Measurements from ENCODE around the gene TEAD2. TPM values are rescaled to one million over a fixed set of nuclear protein-coding genes. Genes with fewer than 3 reads are reported as not detected.

TEAD2 gene
- total and polyA plus RNA-seq, 2 donors from 2014 or later = 15.7 to 30.2 TPM

- Histone ChIP-seq H3K36me3 (ENCODE audit: control insufficient read depth in 2 of 3, insufficient read depth in 3 of 3, low read length in 3 of 3) (no peaks in the 10 kb centered on the region), H3K27ac (ENCODE audit: low read depth in 2 of 2, low read length in 2 of 2) (no peak overlapping the region), H3K4me1 (ENCODE audit: control insufficient read depth in 2 of 3, insufficient read depth in 2 of 3, low read depth in 1 of 3, low read length in 3 of 3) (peaks cover 0 to 5% (median 0%) of the 10 kb centered on the region in 3 donors), H3K9me3 (ENCODE audit: control insufficient read depth in 2 of 3, insufficient read depth in 1 of 3, low read length in 3 of 3) (peaks cover 0 to 8% (median 0%) of the 10 kb centered on the region in 3 donors), H3K27me3 (ENCODE audit: control insufficient read depth, insufficient read depth, low read length) (no peaks in the 10 kb centered on the region), H3K9ac (ENCODE audit: low read length in 3 of 3) (no peak overlapping the region), H3K4me3 (ENCODE audit: low read length in 3 of 3) (no peak overlapping the region)
- DNase-seq (no peak), FAIRE-seq (no peak)
- intact Hi-C loops (cut with DNase I) = no loop called here
- no peak for TF ChIP-seq CTCF (IDR thresholded peaks at IDR 0.05; ENCODE audit: borderline replicate concordance, extremely low read depth, insufficient read depth)
Observed at GRCh38 chr19:49366110-49366509, 3.9 kb upstream of the TEAD2 start.

GRCh38 chr19:49364083-49364737 is 2.0 kb upstream of the TEAD2 start:
- TF ChIP-seq CTCF (IDR thresholded peaks at IDR 0.05; ENCODE audit: borderline replicate concordance, extremely low read depth, insufficient read depth) = no peak
- no peak overlapping the region for H3K27ac ChIP-seq (ENCODE audit: low read depth in 2 of 2, low read length in 2 of 2)

GRCh38 chr19:49363268-49364082 is 1.3 kb upstream of the TEAD2 start, which contains the start of gene DKKL1:
DKKL1 (plus strand) TSS chr19:49363877; CDS start chr19:49363999, 122 bp downstream.
- Histone ChIP-seq H3K36me3 (ENCODE audit: control insufficient read depth in 2 of 3, insufficient read depth in 3 of 3, low read length in 3 of 3) (no peaks in the 10 kb centered on the region), H3K27me3 (ENCODE audit: control insufficient read depth, insufficient read depth, low read length) (no peaks in the 10 kb centered on the region), H3K9ac (ENCODE audit: low read length in 3 of 3) (peak within 1 kb of the TSS; percentile 26 to 93 (median 32)), H3K4me3 (ENCODE audit: low read length in 3 of 3) (peak within 1 kb of the TSS; percentile 45 to 69 (median 68)), H3K27ac (ENCODE audit: low read depth in 2 of 2, low read length in 2 of 2) (peak within 1 kb of the TSS; percentile 65 to 94), H3K9me3 (ENCODE audit: control insufficient read depth in 2 of 3, insufficient read depth in 1 of 3, low read length in 3 of 3) (no peaks in the 10 kb centered on the region), H3K4me1 (ENCODE audit: control insufficient read depth in 2 of 3, insufficient read depth in 2 of 3, low read depth in 1 of 3, low read length in 3 of 3) (peaks cover 0 to 5% (median 0%) of the 10 kb centered on the region in 3 donors)
- TF ChIP-seq CTCF (IDR thresholded peaks at IDR 0.05; ENCODE audit: borderline replicate concordance, extremely low read depth, insufficient read depth) = no peak
- intact Hi-C loops (cut with DNase I) = no loop called here
- FAIRE-seq (peak; percentile 91), DNase-seq (peak; percentile 99 to 100 (median 100))

More at GRCh38 chr19:49364083-49364737, 2.0 kb upstream of the TEAD2 start:
- Histone ChIP-seq H3K9me3 (ENCODE audit: control insufficient read depth in 2 of 3, insufficient read depth in 1 of 3, low read length in 3 of 3) (peaks cover 0 to 4% (median 0%) of the 10 kb centered on the region in 3 donors), H3K4me3 (ENCODE audit: low read length in 3 of 3) (peak overlapping the region in 2 of 3 donors; percentile 34 to 68), H3K4me1 (ENCODE audit: control insufficient read depth in 2 of 3, insufficient read depth in 2 of 3, low read depth in 1 of 3, low read length in 3 of 3) (peaks cover 0 to 5% (median 0%) of the 10 kb centered on the region in 3 donors), H3K9ac (ENCODE audit: low read length in 3 of 3) (no peak overlapping the region), H3K27me3 (ENCODE audit: control insufficient read depth, insufficient read depth, low read length) (no peaks in the 10 kb centered on the region), H3K36me3 (ENCODE audit: control insufficient read depth in 2 of 3, insufficient read depth in 3 of 3, low read length in 3 of 3) (no peaks in the 10 kb centered on the region)
- DNase-seq = peak in 2 of 5 donors; percentile 77 to 82
- FAIRE-seq = no peak
- intact Hi-C loops (cut with DNase I) = no loop called here
